Peyer's patch (tissue), 4 donors: ENCODE data around the gene SRRM1.

Source experiments
- POLR2A ChIP-seq, 2 donors: fragments of 450-650 bp; IDR thresholded peaks; one replicate each; pipeline ENCODE4 v1.5.1; 2017; ENCODE audit warnings: antibody characterized with exemption in 2 of 2, mild to moderate bottlenecking in 2 of 2, moderate library complexity in 2 of 2
- TF ChIP-seq, protein P1 (sequence below), 6 experiments: fragments of 450-650 bp in 4 of 6; fragments of 200-600 bp in 2 of 6; sonication (generic) in 1 of 6; IDR thresholded peaks; one replicate each; pipeline ENCODE4 v1.5.1; 2017 to 2019; ENCODE audit warnings: antibody characterized with exemption in 6 of 6, mild to moderate bottlenecking in 3 of 6, moderate library complexity in 1 of 6

DNA sequence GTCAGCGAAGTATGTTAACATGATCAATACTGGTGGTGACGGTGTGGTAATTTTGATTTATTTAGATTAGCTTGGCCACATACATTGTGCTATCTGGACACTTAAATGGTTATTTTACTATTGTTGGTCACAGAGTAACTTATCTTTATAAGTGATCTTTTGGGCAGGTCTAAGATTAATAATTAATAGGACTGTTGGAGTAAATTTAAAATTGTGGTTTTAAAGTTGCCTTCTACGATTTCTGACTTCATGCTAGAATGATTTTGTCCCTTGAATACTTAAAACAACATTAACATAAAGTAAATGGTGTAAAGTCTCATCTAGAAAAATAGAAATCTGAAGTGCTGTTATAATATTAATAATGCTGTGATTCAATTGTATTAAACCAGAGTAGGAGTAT lies 14.7 kb downstream of the SRRM1 start:
- TF ChIP-seq POLR2A (IDR thresholded peaks at IDR 0.05): no peak
- TF ChIP-seq, protein P1, sequence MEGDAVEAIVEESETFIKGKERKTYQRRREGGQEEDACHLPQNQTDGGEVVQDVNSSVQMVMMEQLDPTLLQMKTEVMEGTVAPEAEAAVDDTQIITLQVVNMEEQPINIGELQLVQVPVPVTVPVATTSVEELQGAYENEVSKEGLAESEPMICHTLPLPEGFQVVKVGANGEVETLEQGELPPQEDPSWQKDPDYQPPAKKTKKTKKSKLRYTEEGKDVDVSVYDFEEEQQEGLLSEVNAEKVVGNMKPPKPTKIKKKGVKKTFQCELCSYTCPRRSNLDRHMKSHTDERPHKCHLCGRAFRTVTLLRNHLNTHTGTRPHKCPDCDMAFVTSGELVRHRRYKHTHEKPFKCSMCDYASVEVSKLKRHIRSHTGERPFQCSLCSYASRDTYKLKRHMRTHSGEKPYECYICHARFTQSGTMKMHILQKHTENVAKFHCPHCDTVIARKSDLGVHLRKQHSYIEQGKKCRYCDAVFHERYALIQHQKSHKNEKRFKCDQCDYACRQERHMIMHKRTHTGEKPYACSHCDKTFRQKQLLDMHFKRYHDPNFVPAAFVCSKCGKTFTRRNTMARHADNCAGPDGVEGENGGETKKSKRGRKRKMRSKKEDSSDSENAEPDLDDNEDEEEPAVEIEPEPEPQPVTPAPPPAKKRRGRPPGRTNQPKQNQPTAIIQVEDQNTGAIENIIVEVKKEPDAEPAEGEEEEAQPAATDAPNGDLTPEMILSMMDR (IDR thresholded peaks at IDR 0.05): no peak
